ENCODE data around the gene DNM3.
"Not testable (repeated sequence)": the region's sequence is repeated elsewhere in the genome, so short reads cannot be mapped to it uniquely, and the experiment has no call there.

The DNM3 gene

GRCh38 chr1:171841050-171841910, at the start of gene DNM3:
TSS of gene DNM3 (plus strand) at chr1:171841498. CDS start at chr1:171841657, 159 bp downstream.
- peak; percentile 77 to 83 for DNase-seq

- no peak for DNase-seq
Observed at GRCh38 chr1:171792656-171793369, 48.5 kb upstream of the DNM3 start.

- DNase-seq, result no peak
Observed at GRCh38 chr1:171793636-171794035, 47.7 kb upstream of the DNM3 start.

- no peak for DNase-seq
Observed at GRCh38 chr1:171794085-171794484, 47.2 kb upstream of the DNM3 start.

GRCh38 chr1:171796592-171796991, 44.7 kb upstream of the DNM3 start:
- DNase-seq, result no peak

GRCh38 chr1:171798311-171798710, 43.0 kb upstream of the DNM3 start:
- DNase-seq, result no peak

- DNase-seq, result no peak
Observed at GRCh38 chr1:171798765-171799164, 42.5 kb upstream of the DNM3 start.

GRCh38 chr1:171799166-171799565, 42.1 kb upstream of the DNM3 start:
- no peak for DNase-seq

- DNase-seq, result not testable (repeated sequence)
Observed at GRCh38 chr1:171799698-171800097, 41.6 kb upstream of the DNM3 start.

- no peak for DNase-seq
Observed at GRCh38 chr1:171800342-171800741, 41.0 kb upstream of the DNM3 start.

- DNase-seq, result no peak
Observed at GRCh38 chr1:171800851-171801250, 40.4 kb upstream of the DNM3 start.

GRCh38 chr1:171801487-171801891, 39.8 kb upstream of the DNM3 start:
- peak; percentile 57 to 67 for DNase-seq

GRCh38 chr1:171802207-171802606, 39.1 kb upstream of the DNM3 start:
- DNase-seq, result no peak

GRCh38 chr1:171803045-171803444, 38.3 kb upstream of the DNM3 start:
- DNase-seq, result no peak

GRCh38 chr1:171803461-171804022, 37.8 kb upstream of the DNM3 start:
- no peak for DNase-seq

- DNase-seq, result no peak
Observed at GRCh38 chr1:171805395-171806115, 35.7 kb upstream of the DNM3 start.

- no peak for DNase-seq
Observed at GRCh38 chr1:171807556-171807955, 33.7 kb upstream of the DNM3 start.

- no peak for DNase-seq
Observed at GRCh38 chr1:171809834-171810233, 31.5 kb upstream of the DNM3 start.

GRCh38 chr1:171811672-171812071, 29.6 kb upstream of the DNM3 start:
- DNase-seq, result no peak

GRCh38 chr1:171814692-171815091, 26.6 kb upstream of the DNM3 start:
- DNase-seq, result no peak

- no peak for DNase-seq
Observed at GRCh38 chr1:171816300-171816901, 24.9 kb upstream of the DNM3 start.

- no peak for DNase-seq
Observed at GRCh38 chr1:171817511-171818265, 23.6 kb upstream of the DNM3 start.
